Measurements from ENCODE around the gene DHX35.

GRCh38 chr20:39029364-39029763, 67.2 kb downstream of the DHX35 start:
- TF ChIP-seq EZH2 (IDR thresholded peaks at IDR 0.05; ENCODE audit: insufficient read depth, poor library complexity, severe bottlenecking) = no peak
- TF ChIP-seq EZH2phosphoT487 (IDR thresholded peaks at IDR 0.05; ENCODE audit: insufficient read depth, low read depth) = no peak

All from GM23248 (cell line).